ENCODE measurements around the gene B3GNT9. TPM values are rescaled to one million over a fixed set of nuclear protein-coding genes. Genes with fewer than 3 reads are reported as not detected.

Gene B3GNT9
- total RNA-seq, 1 donor from 2014 or later = 12.8 TPM

GRCh38 chr16:67148221-67148620 lies 2.6 kb downstream of the B3GNT9 start:
- H3K9me3 ChIP-seq = no peaks in the 10 kb centered on the region
- no peak for DNase-seq (ENCODE audit: extremely low spot score in 2 of 2)
- H3K36me3 ChIP-seq = peaks cover 0 to 53% of the 10 kb centered on the region in 2 donors
- no peak overlapping the region for H3K4me3 ChIP-seq
- H3K27me3 ChIP-seq = no peaks in the 10 kb centered on the region
- no peak for TF ChIP-seq CTCF (IDR thresholded peaks at IDR 0.05)
- no peak for TF ChIP-seq POLR2A (IDR thresholded peaks at IDR 0.05)
- no peak for TF ChIP-seq POLR2AphosphoS5 (IDR thresholded peaks at IDR 0.05; ENCODE audit: insufficient read depth in 1 of 2, low read depth in 1 of 2)
- no peak overlapping the region for H3K27ac ChIP-seq
- intact Hi-C loops (cut with DNase I) = no loop called here
- H3K4me1 ChIP-seq = peaks cover 8% of the 10 kb centered on the region

DNA sequence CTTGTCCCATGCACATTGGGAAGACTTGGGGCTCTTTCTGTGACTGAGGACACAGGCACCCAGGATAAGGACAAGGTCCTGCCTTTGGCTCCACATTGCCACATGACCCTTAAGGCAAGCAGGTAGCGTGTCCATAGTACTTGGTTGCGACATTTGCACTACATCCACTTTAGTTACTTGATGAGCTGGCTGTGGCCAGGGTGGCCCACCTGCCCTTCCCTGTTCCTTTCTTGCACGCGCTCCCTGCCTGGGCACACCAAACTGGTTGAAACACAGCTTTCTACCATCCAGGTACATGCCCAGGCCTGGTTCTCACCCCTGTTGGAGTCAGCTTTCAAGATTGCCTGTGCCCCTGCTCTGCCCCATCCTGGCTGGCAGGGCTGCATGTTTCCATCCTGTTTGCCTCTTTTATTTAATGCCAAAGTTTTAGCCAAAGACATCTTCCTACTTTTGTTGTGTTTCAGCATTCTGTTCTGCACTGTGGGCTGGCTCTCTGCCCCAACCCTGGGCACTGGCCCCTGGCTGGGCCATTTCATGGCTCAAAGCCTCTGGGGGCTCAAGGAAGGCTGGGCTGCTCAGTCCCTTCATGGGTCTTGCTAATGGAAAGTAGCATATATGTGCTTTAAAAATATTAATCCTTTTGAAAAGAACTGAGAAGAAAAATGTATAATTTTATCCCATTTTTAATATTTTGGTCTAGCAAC lies 3.2 kb downstream of the B3GNT9 start:
- Histone ChIP-seq H3K4me3 (no peak overlapping the region), H3K27me3 (no peaks in the 10 kb centered on the region), H3K9me3 (no peaks in the 10 kb centered on the region), H3K36me3 (peaks cover 0 to 60% of the 10 kb centered on the region in 2 donors), H3K27ac (no peak overlapping the region), H3K4me1 (peaks cover 8% of the 10 kb centered on the region)
- no peak for TF ChIP-seq CTCF (IDR thresholded peaks at IDR 0.05)
- no peak for TF ChIP-seq POLR2AphosphoS5 (IDR thresholded peaks at IDR 0.05; ENCODE audit: insufficient read depth in 1 of 2, low read depth in 1 of 2)
- no peak for TF ChIP-seq POLR2A (IDR thresholded peaks at IDR 0.05)
- intact Hi-C loops (cut with DNase I) = no loop called here
- DNase-seq (ENCODE audit: extremely low spot score in 2 of 2) = no peak

- no peak for TF ChIP-seq CTCF (IDR thresholded peaks at IDR 0.05)
- no peak for TF ChIP-seq POLR2AphosphoS5 (IDR thresholded peaks at IDR 0.05; ENCODE audit: insufficient read depth in 1 of 2, low read depth in 1 of 2)
- TF ChIP-seq POLR2A (IDR thresholded peaks at IDR 0.05) = no peak
- intact Hi-C loops (cut with DNase I) = no loop called here
- H3K27ac ChIP-seq = no peak overlapping the region
- no peak for DNase-seq (ENCODE audit: extremely low spot score in 2 of 2)
- no peaks in the 10 kb centered on the region for H3K27me3 ChIP-seq
- H3K9me3 ChIP-seq = no peaks in the 10 kb centered on the region
- no peak overlapping the region for H3K4me3 ChIP-seq
- H3K4me1 ChIP-seq = peaks cover 8% of the 10 kb centered on the region
- peaks cover 0 to 68% of the 10 kb centered on the region in 2 donors for H3K36me3 ChIP-seq
Measured at GRCh38 chr16:67146523-67147357, 4.1 kb downstream of the B3GNT9 start.

DNA sequence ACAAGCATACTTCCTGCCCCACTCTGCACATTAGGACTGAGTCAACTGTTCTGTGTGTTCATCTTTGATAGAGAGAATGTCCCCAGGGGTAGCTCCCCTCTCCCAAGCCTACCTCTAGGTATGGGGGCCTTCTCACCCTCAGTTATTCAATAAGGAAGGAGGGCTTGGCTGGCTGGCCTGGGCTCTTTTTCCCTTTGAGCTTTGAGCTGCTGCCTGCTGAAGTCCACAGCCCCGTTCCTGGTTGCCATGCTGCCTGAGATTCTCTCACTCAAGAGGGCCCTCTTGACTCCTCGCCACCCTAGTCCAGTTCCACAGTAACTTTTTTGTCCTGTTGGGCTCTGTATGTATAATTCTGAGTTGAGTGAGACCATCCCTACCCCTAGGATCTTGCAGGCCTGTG lies 5.1 kb downstream of the B3GNT9 start:
- intact Hi-C loops (cut with DNase I) = no loop called here

More for the DNA sequence above, 5.1 kb downstream of the B3GNT9 start:
- H3K4me1 ChIP-seq = no peaks in the 10 kb centered on the region
- no peak for TF ChIP-seq POLR2A (IDR thresholded peaks at IDR 0.05)
- TF ChIP-seq CTCF (IDR thresholded peaks at IDR 0.05) = no peak
- TF ChIP-seq POLR2AphosphoS5 (IDR thresholded peaks at IDR 0.05; ENCODE audit: insufficient read depth in 1 of 2, low read depth in 1 of 2) = no peak
- H3K9me3 ChIP-seq = no peaks in the 10 kb centered on the region
- H3K27ac ChIP-seq = no peak overlapping the region
- H3K36me3 ChIP-seq = peaks cover 0 to 78% of the 10 kb centered on the region in 2 donors
- H3K4me3 ChIP-seq = no peak overlapping the region
- no peaks in the 10 kb centered on the region for H3K27me3 ChIP-seq
- no peak for DNase-seq (ENCODE audit: extremely low spot score in 2 of 2)
